GM23248 (cell line): ENCODE data around the gene LRIF1. TPM values are rescaled to one million over a fixed set of nuclear protein-coding genes. Genes with fewer than 3 reads are reported as not detected.
"Not testable (repeated sequence)": the region's sequence is repeated elsewhere in the genome, so short reads cannot be mapped to it uniquely, and the experiment has no call there.

Experiments
- DNase-seq: peaks from one replicate; pipeline ENCODE4 v3.0.0-alpha.2; 2015
- H2AFZ ChIP-seq: fragments of 200-600 bp; sonication (generic); 2 replicates; pipeline ENCODE4 v1.6.1; 2016; ENCODE audit warnings: antibody characterized with exemption
- H3F3A ChIP-seq: fragments of 200-600 bp; sonication (generic); 2 replicates; pipeline ENCODE4 v1.6.1; 2016; ENCODE audit warnings: mild to moderate bottlenecking, antibody characterized with exemption, mixed run types; ENCODE audit not compliant: insufficient read depth
- H3K27ac ChIP-seq: fragments of 200-600 bp; sonication (generic); 2 replicates; pipeline ENCODE4 v1.5.1; 2016; ENCODE audit warnings: mild to moderate bottlenecking
- H3K27me3 ChIP-seq: fragments of 200-600 bp; sonication (generic); replicated peaks from 2 replicates; pipeline ENCODE4 v1.6.1; 2016; ENCODE audit warnings: mild to moderate bottlenecking; ENCODE audit not compliant: insufficient read depth
- H3K36me3 ChIP-seq: fragments of 200-600 bp; sonication (generic); 2 replicates; pipeline ENCODE4 v1.6.1; 2016; ENCODE audit warnings: low read depth, mild to moderate bottlenecking
- H3K4me1 ChIP-seq: fragments of 200-600 bp; sonication (generic); 2 replicates; pipeline ENCODE4 v1.6.1; 2016; ENCODE audit warnings: mild to moderate bottlenecking; ENCODE audit not compliant: insufficient read depth
- H3K4me2 ChIP-seq: fragments of 200-600 bp; sonication (generic); one replicate; pipeline ENCODE4 v1.6.1; 2016; ENCODE audit warnings: mild to moderate bottlenecking; ENCODE audit not compliant: unreplicated experiment
- H3K4me3 ChIP-seq: fragments of 200-600 bp; sonication (generic); 2 replicates; pipeline ENCODE4 v1.5.1; 2016; ENCODE audit warnings: mild to moderate bottlenecking
- H3K79me2 ChIP-seq: fragments of 200-600 bp; sonication (generic); 2 replicates; pipeline ENCODE4 v1.6.1; 2016; ENCODE audit warnings: mild to moderate bottlenecking; ENCODE audit not compliant: insufficient read depth
- H3K9ac ChIP-seq: fragments of 200-600 bp; sonication (generic); 2 replicates; pipeline ENCODE4 v1.6.1; 2016; ENCODE audit warnings: mild to moderate bottlenecking
- H3K9me2 ChIP-seq: fragments of 200-600 bp; sonication (generic); 2 replicates; pipeline ENCODE4 v1.6.1; 2016; ENCODE audit warnings: mixed run types, mild to moderate bottlenecking, moderate library complexity; ENCODE audit not compliant: insufficient read depth
- H3K9me3 ChIP-seq: fragments of 200-600 bp; sonication (generic); one replicate; pipeline ENCODE4 v1.6.1; 2017; ENCODE audit warnings: low read depth
- H4K20me1 ChIP-seq: fragments of 200-600 bp; sonication (generic); 2 replicates; pipeline ENCODE4 v1.6.0; 2016; ENCODE audit not compliant: insufficient read depth
- EZH2 ChIP-seq: fragments of 200-600 bp; sonication (generic); IDR thresholded peaks from 2 replicates; pipeline ENCODE4 v1.6.1; 2018; ENCODE audit warnings: antibody characterized with exemption, mild to moderate bottlenecking; ENCODE audit not compliant: insufficient read depth, poor library complexity, severe bottlenecking
- EZH2phosphoT487 ChIP-seq: fragments of 200-600 bp; sonication (generic); IDR thresholded peaks from 2 replicates; pipeline ENCODE4 v1.6.1; 2018; ENCODE audit warnings: antibody characterized with exemption, moderate library complexity, mild to moderate bottlenecking, low read depth; ENCODE audit not compliant: insufficient read depth
- WGBS, 2 experiments: methylation state at CpG; one replicate each; pipeline ENCODE4 v1.1.6; 2015 to 2017; ENCODE audit warnings: low lambda C conversion rate in 2 of 2, low coverage in 1 of 2; ENCODE audit errors: missing lambda C conversion rate in 2 of 2; 5-methylcytosine and 5-hydroxymethylcytosine counted together
- in situ Hi-C: fragments of 300-500 bp; cut with MboI; formaldehyde crosslinking; loops from 2 replicates; pipeline ENCODE4 v1.15.0; 2020
- polyA plus RNA-seq: library from polyadenylated mRNA; unstranded; fragments of >200 nt; fragmentation: Nextera tagmentation; extraction: Ambion mirVana; gene quantifications from 2 replicates; pipeline ENCODE4 v1.2.1, GENCODE V29; 2016
- total RNA-seq: library from RNA; depleted of rRNA; stranded (reverse); fragments of >200 nt; shearing (Covaris generic); gene quantifications from 2 replicates; pipeline ENCODE4 v1.2.3, GENCODE V29; 2014; rRNA removed

The LRIF1 gene
- total RNA-seq (17.3 and 19.2 TPM in 2 replicates), polyA plus RNA-seq (18.0 and 18.6 TPM in 2 replicates)

GRCh38 chr1:110963691-110964454 lies at the start of gene LRIF1:
Gene LRIF1, minus strand, starts transcription at chr1:110963922. Its CDS starts 234 bp downstream, at chr1:110963688.
- Histone ChIP-seq H3K9me3 (no peaks in the 10 kb centered on the region), H3K9me2 (no peaks in the 10 kb centered on the region), H2AFZ (peak within 1 kb of the TSS; percentile 98), H3K9ac (peak within 1 kb of the TSS; percentile 97), H3K4me3 (peak within 1 kb of the TSS; percentile 91), H3K36me3 (0 out of 2 replicates have a peak, but pooled peaks cover 5% of the 10 kb centered on the region), H3K4me2 (peak within 1 kb of the TSS; percentile 97), H3F3A (peaks cover 18% of the 10 kb centered on the region), H3K4me1 (peaks cover 25% of the 10 kb centered on the region), H3K79me2 (peaks cover 41% of the 10 kb centered on the region), H3K27me3 (no peaks in the 10 kb centered on the region), H3K27ac (peak within 1 kb of the TSS; percentile 100), H4K20me1 (peaks cover 9% of the 10 kb centered on the region; the same call in 1 of the 2 replicates)
- DNase-seq, result peak; percentile 100
- TF ChIP-seq EZH2, result no peak
- no peak for TF ChIP-seq EZH2phosphoT487
- in situ Hi-C loops, result no loop called here
- 2 to 3% methylated on average over 54 of the region's 54 CpGs for WGBS, 2 experiments

- in situ Hi-C loops, result no loop called here
Observed at GRCh38 chr1:111008031-111008430, 44.3 kb upstream of the LRIF1 start.

GRCh38 chr1:111006556-111006955 lies 42.8 kb upstream of the LRIF1 start:
- H3K27me3 ChIP-seq, result no peaks in the 10 kb centered on the region
- 11 to 20% methylated on average over 1 of the region's 1 CpG for WGBS, 2 experiments
- no peak overlapping the region for H2AFZ ChIP-seq
- no peak for DNase-seq
- in situ Hi-C loops, result no loop called here
- H3K27ac ChIP-seq, result no peak overlapping the region
- no peak overlapping the region for H3K4me3 ChIP-seq
- no peak overlapping the region for H3K9ac ChIP-seq
- no peak for TF ChIP-seq EZH2phosphoT487
- H3K36me3 ChIP-seq, result no peaks in the 10 kb centered on the region
- no peaks in the 10 kb centered on the region for H3K9me2 ChIP-seq
- H3K4me2 ChIP-seq, result no peak overlapping the region
- no peaks in the 10 kb centered on the region for H4K20me1 ChIP-seq
- no peaks in the 10 kb centered on the region for H3K79me2 ChIP-seq
- H3K9me3 ChIP-seq, result no peaks in the 10 kb centered on the region
- H3F3A ChIP-seq, result no peaks in the 10 kb centered on the region
- no peaks in the 10 kb centered on the region for H3K4me1 ChIP-seq

More at GRCh38 chr1:111008031-111008430, 44.3 kb upstream of the LRIF1 start:
- no peaks in the 10 kb centered on the region for H3K9me2 ChIP-seq
- H3K9ac ChIP-seq, result no peak overlapping the region
- no peaks in the 10 kb centered on the region for H3K36me3 ChIP-seq
- no peak overlapping the region for H3K4me2 ChIP-seq
- DNase-seq, result no peak
- no peak overlapping the region for H3K4me3 ChIP-seq
- H3K27ac ChIP-seq, result no peak overlapping the region
- H3K79me2 ChIP-seq, result no peaks in the 10 kb centered on the region
- H3K27me3 ChIP-seq, result no peaks in the 10 kb centered on the region
- no peaks in the 10 kb centered on the region for H3K9me3 ChIP-seq
- TF ChIP-seq EZH2phosphoT487, result no peak
- no peak for TF ChIP-seq EZH2
- no peaks in the 10 kb centered on the region for H3F3A ChIP-seq
- no peaks in the 10 kb centered on the region for H3K4me1 ChIP-seq
- H2AFZ ChIP-seq, result no peak overlapping the region
- no peaks in the 10 kb centered on the region for H4K20me1 ChIP-seq
- WGBS, 2 experiments, result 6 to 27% methylated on average over 2 of the region's 2 CpGs

GRCh38 chr1:110999607-111000006 lies 35.9 kb upstream of the LRIF1 start:
- in situ Hi-C loops, H3K4me3 ChIP-seq, H4K20me1 ChIP-seq, H3K9ac ChIP-seq, H3F3A ChIP-seq, H3K27ac ChIP-seq, H3K27me3 ChIP-seq, H3K4me2 ChIP-seq, H3K79me2 ChIP-seq, H2AFZ ChIP-seq, H3K9me2 ChIP-seq, DNase-seq, H3K36me3 ChIP-seq, H3K9me3 ChIP-seq, H3K4me1 ChIP-seq: not testable (repeated sequence)

- H3K9ac ChIP-seq, H3K4me1 ChIP-seq, H3K9me2 ChIP-seq, H3F3A ChIP-seq, H3K27ac ChIP-seq, H3K36me3 ChIP-seq, H2AFZ ChIP-seq, H3K9me3 ChIP-seq, H3K4me3 ChIP-seq, H4K20me1 ChIP-seq, in situ Hi-C loops, H3K79me2 ChIP-seq, H3K27me3 ChIP-seq, H3K4me2 ChIP-seq: not testable (repeated sequence)
- peak; percentile 31 for DNase-seq
- WGBS, 2 experiments, result 0 to 2% methylated on average over 2 of the region's 2 CpGs
Observed at GRCh38 chr1:110992329-110992728, 28.6 kb upstream of the LRIF1 start.

- H3K27ac ChIP-seq, DNase-seq, H3K36me3 ChIP-seq, H3K27me3 ChIP-seq, H3K4me2 ChIP-seq, H3K9me2 ChIP-seq, H4K20me1 ChIP-seq, H3F3A ChIP-seq, H3K4me1 ChIP-seq, in situ Hi-C loops, H3K79me2 ChIP-seq, H3K9ac ChIP-seq, H3K9me3 ChIP-seq, H3K4me3 ChIP-seq, H2AFZ ChIP-seq: not testable (repeated sequence)
- 36 to 67% methylated on average over 1 of the region's 1 CpG for WGBS, 2 experiments
Observed at GRCh38 chr1:110991295-110991694, 27.6 kb upstream of the LRIF1 start.
